Activated CD4-positive, alpha-beta T cell treated with anti-CD3 and anti-CD28 coated beads, Interleukin-2, Interleukin-4, amounts not matched to agents 100 ng/mL and 50 ng/mL, durations not matched to agents 16 hours and 8 hours (primary cell): Measurements from ENCODE around the gene CDH10.

Experiments
- DNase-seq: peaks from one replicate; pipeline ENCODE4 v3.0.0-alpha.2; 2020; ENCODE audit warnings: low spot score

CDH10 gene

DNA sequence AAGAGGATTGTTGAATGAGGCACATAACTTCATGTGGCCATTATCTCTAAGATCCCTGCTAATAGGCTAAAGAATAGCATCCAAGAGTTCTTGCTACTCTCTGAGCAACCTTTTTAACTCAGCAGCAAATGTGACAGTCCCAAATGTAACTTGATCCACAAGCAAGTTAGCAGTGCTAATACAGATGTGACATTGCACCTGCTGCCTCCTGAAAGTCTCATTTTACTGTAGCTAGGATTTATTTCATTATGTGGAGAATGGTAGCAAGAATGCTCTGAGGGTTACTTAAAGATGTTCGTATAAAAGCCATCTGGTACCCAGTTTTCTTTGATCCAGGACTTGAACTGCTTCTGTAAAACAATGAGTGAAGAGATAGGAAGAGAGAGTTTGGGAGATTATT, 45.8 kb downstream of the CDH10 start:
- no peak for DNase-seq

DNA sequence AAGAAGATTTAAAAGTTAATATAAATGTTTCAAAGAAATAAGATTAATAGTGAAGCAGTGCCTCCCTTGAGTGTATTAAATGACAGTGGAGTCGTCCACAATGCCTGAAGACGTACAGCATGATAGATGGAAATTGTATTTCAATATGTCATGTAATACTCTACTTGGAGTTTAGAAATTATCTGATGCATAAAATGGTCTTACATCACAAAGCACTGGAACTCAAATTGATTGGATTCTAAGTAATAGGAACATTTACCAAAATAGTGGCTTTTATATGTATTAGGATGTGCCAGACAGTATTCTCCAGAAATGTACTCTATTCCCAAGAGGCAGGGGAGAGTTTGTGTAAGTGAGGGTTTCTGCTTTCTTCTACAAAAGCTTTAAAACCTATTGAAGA, 49.4 kb downstream of the CDH10 start:
- no peak for DNase-seq

GRCh38 chr5:24591426-24591825, 53.4 kb downstream of the CDH10 start:
- DNase-seq = no peak

DNA sequence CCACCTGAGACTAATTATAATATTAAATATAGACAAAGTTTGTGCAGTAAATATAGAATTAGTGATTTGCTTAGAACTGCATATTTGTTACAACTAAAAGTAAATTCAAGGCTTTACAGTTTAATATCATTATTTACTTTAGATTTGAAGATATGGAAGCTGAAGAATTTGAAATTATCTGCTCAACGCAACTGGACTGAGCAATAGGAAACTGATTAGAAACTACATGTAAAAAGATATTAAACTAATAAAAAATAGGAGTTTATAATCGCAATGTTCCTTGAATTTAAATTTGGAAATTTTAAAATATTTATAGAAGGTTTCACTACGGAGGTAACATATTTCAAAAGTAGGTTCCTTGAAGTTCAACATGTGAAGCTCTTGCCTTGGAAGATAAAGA, 55.2 kb downstream of the CDH10 start:
- no peak for DNase-seq

- DNase-seq = no peak
These were observed 59.0 kb downstream of the CDH10 start for GRCh38 chr5:24585751-24586150.

GRCh38 chr5:24571302-24571701, 73.5 kb downstream of the CDH10 start:
- DNase-seq = no peak

GRCh38 chr5:24566933-24567332, 77.8 kb downstream of the CDH10 start:
- DNase-seq = no peak

- no peak for DNase-seq
These were observed 89.5 kb downstream of the CDH10 start for GRCh38 chr5:24555229-24555628.

DNA sequence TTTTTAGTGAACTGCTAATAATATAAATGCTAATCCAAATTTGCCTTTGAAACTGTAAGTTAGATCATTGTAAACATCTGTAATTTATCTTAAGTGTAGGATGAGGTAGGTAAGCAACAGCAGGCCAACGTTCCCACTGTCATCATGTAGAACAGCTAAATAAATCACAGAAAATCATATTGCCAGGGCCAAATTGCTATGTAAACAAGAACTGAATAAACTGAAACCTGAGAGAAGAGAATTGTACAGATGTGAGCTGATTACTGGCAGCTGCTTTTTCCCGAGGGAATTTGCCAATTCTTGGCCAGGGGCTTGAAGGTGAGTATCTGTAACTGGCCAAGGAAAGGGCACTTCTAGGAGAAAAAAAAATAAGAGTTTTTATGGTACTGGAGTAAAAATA, 97.6 kb downstream of the CDH10 start:
- DNase-seq = no peak

DNA sequence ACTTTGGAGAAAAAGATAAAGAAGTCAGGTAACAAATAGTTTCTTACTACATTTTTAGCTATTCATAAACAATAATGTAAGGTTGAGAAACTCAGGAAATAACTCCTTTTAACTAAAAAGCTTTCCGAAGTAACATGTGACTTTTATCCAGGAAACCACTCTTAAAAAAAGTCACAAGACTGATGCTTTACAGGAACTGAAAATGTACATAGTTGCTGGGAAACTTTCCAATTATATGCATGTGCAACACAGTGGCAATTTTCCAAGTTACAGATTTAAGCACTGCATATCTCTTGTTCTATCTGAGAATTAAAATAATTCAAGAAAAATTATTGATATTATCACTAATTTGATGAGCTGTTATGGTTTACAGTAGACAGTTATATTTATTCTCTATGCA, 105.2 kb downstream of the CDH10 start:
- no peak for DNase-seq

- no peak for DNase-seq
These were observed 106.4 kb downstream of the CDH10 start for GRCh38 chr5:24538346-24538745.

DNA sequence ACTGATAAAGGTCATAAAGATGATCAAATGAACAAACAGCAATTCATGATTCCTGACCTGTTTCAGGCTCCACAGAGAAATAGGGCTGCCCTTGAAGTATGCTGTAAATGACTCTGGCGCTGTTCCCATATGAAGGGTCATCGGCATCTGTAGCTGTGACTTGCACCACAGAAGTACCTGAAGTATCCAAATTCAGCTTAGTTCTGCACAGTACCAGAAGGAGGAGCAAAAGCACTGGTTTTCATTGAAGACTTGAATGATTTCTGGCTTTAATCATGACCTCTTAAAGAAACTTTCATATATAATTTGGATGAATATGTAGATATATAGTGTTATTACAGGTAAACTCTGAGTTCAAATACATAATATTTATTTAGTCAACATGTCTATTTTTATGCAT, 109.1 kb downstream of the CDH10 start:
- DNase-seq = no peak

DNA sequence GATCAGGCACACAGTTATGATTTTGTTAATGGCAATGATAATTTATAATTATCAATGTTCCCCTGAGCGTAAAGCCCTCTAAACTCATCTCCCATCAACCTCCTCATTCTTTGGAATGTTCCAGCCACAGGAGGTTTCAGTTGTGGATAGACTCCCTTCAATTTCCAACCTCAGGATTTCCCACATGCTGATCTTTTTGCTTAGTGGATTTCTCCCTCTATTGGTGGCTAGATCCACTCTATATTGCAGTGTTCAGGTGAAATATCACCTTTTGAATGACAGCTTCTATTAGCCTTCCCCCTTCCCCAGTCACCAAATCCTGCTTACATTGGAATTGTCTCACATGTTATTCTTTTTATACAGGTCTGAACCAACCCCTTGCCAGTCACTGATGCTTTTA, 113.9 kb downstream of the CDH10 start:
- DNase-seq = no peak

GRCh38 chr5:24525414-24525813, 119.4 kb downstream of the CDH10 start:
- DNase-seq = no peak

DNA sequence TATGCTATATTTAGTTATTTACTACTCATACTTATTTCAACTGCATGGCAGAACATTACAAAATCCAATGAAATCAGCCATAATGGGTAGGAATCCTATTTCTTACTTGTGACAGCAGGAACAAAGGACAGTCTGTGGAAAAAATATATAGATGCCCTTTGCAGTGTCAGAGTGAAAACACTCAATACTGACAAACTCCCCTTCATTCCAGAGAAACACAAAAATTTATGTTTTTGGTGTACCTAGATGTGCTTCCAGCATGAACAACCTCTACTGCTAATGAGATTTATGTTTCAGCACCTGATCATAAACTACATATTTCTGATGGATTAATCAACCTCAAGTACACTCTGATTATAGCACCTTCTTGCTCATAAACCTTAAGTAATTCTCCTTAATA, 132.4 kb downstream of the CDH10 start:
- no peak for DNase-seq

- no peak for DNase-seq
These were observed 134.2 kb downstream of the CDH10 start for GRCh38 chr5:24510523-24510988.

- no peak for DNase-seq
These were observed 134.8 kb downstream of the CDH10 start for GRCh38 chr5:24509943-24510342.

- no peak for DNase-seq
These were observed 139.5 kb downstream of the CDH10 start for GRCh38 chr5:24505258-24505657.

DNA sequence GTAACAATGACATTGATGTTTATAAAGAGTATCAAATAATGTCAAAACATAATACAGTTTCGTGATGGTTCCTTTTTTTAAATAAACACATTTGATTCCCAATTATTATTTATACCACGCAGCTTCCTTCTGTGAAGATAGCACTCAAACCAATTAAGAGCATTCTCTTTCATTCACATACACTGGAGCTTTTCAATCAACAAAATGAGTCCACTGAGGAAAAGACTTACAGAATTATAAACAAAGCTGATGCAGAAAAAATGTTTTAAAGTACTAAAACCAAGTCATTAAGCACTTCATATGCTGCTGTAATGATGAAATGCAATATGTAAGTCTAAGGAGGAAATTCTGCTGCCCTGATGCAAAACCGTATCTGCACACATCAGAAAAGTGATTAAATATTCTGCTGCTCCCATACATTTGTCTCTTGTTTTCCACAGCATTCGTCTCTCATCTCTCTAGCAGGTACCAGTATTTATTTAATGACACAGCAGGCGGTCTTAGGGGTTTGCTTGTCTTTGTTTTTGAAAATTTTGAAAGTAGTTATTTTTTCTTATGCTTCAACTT, 147.1 kb downstream of the CDH10 start:
- no peak for DNase-seq

DNA sequence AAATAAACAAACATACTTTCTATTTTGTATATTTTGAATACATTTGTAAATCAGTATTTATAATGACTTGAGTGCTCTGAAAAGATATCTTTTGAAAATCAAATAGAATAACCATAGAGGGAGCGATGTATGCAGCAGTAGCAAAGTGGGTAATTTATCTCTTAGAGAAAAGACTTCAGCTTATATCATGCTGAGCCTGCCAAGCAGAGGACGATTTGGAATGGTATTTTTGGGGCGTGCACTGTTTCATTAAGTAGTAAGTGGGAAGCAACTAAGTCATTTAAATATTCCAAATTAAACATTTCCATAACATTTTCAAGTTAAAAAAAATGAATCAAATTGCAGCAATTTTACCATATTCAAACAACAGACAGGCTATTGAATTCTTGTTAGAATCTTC, 147.6 kb downstream of the CDH10 start:
- no peak for DNase-seq

GRCh38 chr5:24496268-24496667, 148.5 kb downstream of the CDH10 start:
- no peak for DNase-seq

GRCh38 chr5:24492229-24492628, 152.5 kb downstream of the CDH10 start:
- DNase-seq = no peak

DNA sequence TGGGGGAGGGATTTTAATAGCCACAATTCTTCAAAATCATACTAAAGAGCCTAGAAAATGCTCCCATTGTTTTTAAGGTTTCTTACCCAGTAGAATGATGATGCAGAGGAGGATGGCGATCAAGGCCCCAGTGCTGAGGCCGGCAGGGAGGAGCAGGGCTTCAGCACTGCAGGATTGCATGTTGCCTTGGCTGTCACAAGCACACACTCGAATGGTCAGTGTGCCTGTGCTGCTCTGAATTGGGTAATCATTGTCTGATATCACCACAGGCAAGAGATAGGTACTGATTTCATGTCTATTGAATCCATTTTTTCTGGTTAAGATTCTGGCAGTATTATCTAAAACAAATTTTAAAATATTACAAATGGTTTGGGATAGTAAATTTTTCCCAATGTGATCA, 153.3 kb downstream of the CDH10 start:
- DNase-seq = no peak

GRCh38 chr5:24487368-24488229, 157.2 kb downstream of the CDH10 start:
- no peak for DNase-seq
